Superior temporal gyrus (tissue), 1 donor: Measurements from ENCODE around the gene GRIFIN.

Source experiments
- DNase-seq: peaks from one replicate; pipeline ENCODE4 v3.0.0-alpha.2; 2016; ENCODE audit errors: extremely low spot score

GRIFIN gene

GRCh38 chr7:2433713-2434550 lies 42.3 kb downstream of the GRIFIN start:
- no peak for DNase-seq

- no peak for DNase-seq
Observed at GRCh38 chr7:2432910-2433712, 43.1 kb downstream of the GRIFIN start.

DNA sequence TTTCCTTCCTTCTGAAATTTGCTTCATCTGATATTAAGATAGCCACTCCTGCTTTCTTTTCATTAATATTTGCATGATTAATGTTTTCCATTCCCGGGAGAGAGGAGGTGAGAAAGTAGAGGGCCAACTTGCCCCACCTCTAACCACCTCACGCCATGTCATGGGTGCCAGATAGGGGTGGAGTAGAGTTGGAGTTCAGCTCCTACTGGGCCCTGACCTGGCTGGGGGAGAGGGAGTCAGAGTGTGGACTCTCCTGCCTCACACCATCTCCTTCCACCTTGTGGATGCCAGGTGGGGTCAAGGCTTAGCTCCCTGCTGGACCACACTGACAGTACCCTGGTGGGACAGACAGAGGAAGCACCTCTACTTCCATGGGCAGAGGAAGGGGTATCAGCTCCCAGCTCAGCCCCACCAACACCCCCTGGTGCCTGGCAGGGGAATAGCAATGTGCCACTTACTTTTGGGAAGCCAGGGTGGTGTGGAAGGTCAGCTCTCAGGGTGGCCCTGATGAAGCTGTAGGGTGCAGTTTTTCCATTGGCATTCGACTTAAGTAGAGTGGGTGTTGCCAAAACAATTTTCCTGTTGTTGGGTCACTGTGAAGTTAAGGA lies 44.8 kb downstream of the GRIFIN start:
- DNase-seq = no peak

DNA sequence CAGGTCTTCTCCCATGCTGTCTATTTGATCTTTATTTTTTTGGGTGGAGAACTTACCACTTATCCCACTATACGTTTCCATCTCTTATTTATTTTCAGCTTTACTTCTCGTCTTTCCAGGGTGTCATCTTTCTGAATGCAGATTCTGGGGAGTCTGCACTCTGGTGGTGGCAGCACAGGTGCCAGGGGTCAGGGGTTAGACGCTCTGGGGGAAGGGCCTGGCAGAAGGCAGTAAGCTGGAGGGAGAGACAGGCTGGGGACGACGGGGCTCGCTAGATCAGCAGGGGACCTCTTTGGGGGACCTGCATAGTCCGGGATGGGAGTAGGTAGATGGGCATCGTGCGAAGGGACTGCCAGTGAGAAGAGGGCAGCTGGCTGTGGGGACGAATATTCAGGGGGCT lies 50.4 kb downstream of the GRIFIN start:
- DNase-seq = no peak
